ENCODE measurements around the gene WDR41.
"Not testable (repeated sequence)": the region's sequence is repeated elsewhere in the genome, so short reads cannot be mapped to it uniquely, and the experiment has no call there.

The WDR41 gene

GRCh38 chr5:77400645-77401044 is 91.5 kb downstream of the WDR41 start:
- no peak for DNase-seq

- no peak for DNase-seq
These were observed 93.2 kb downstream of the WDR41 start for GRCh38 chr5:77398896-77399295.

GRCh38 chr5:77398458-77398857 is 93.7 kb downstream of the WDR41 start:
- DNase-seq: no peak

GRCh38 chr5:77397686-77398292 is 94.3 kb downstream of the WDR41 start:
- no peak for DNase-seq

- no peak for DNase-seq
These were observed 96.1 kb downstream of the WDR41 start for GRCh38 chr5:77396017-77396416.

- DNase-seq: no peak
These were observed 97.9 kb downstream of the WDR41 start for GRCh38 chr5:77394064-77394715.

GRCh38 chr5:77391240-77391765 is 100.8 kb downstream of the WDR41 start:
- no peak for DNase-seq

- DNase-seq: no peak
These were observed 101.3 kb downstream of the WDR41 start for GRCh38 chr5:77390795-77391194.

- no peak for DNase-seq
These were observed 101.9 kb downstream of the WDR41 start for GRCh38 chr5:77390221-77390620.

GRCh38 chr5:77389746-77390145 is 102.4 kb downstream of the WDR41 start:
- DNase-seq: no peak

- not testable (repeated sequence) for DNase-seq
These were observed 105.8 kb downstream of the WDR41 start for GRCh38 chr5:77386340-77386739.

- not testable (repeated sequence) for DNase-seq
These were observed 108.8 kb downstream of the WDR41 start for GRCh38 chr5:77383336-77383735.

Data from SHP77 treated with DMSO at 0.1 percent for 48 hours (cell line).